GM23338 (cell line): ENCODE measurements around the gene DUSP9. TPM values are rescaled to one million over a fixed set of nuclear protein-coding genes. Genes with fewer than 3 reads are reported as not detected.

Experiments used
- ATAC-seq: fragments of 200-7000 bp; cut with Tn5 transposase; 3 replicates; pipeline ENCODE4 v1.9.1; 2020
- DNase-seq: peaks from one replicate; pipeline ENCODE4 v3.0.0-alpha.2; 2015; ENCODE audit warnings: low spot score
- H2AFZ ChIP-seq: fragments of 200-600 bp; sonication (generic); 2 replicates; pipeline ENCODE4 v1.8.0; 2016; ENCODE audit warnings: antibody characterized with exemption, mild to moderate bottlenecking, moderate library complexity
- H3F3A ChIP-seq: fragments of 200-600 bp; sonication (generic); replicated peaks from 2 replicates; pipeline ENCODE4 v1.8.0; 2017; ENCODE audit warnings: antibody characterized with exemption, mixed run types, low read depth
- H3K27ac ChIP-seq: fragments of 200-600 bp; sonication (generic); 2 replicates; pipeline ENCODE4 v1.6.1; 2016; ENCODE audit warnings: low read depth
- H3K27me3 ChIP-seq: fragments of 200-600 bp; sonication (generic); 2 replicates; pipeline ENCODE4 v1.8.0; 2016; ENCODE audit warnings: mild to moderate bottlenecking, mixed run types, moderate library complexity; ENCODE audit not compliant: insufficient read depth
- H3K36me3 ChIP-seq: fragments of 200-600 bp; sonication (generic); 2 replicates; pipeline ENCODE4 v1.8.0; 2016; ENCODE audit warnings: mild to moderate bottlenecking; ENCODE audit not compliant: insufficient read depth
- H3K4me1 ChIP-seq: fragments of 200-600 bp; sonication (generic); 2 replicates; pipeline ENCODE4 v1.8.0; 2016; ENCODE audit warnings: mild to moderate bottlenecking, moderate library complexity; ENCODE audit not compliant: insufficient read depth
- H3K4me2 ChIP-seq: fragments of 200-600 bp; sonication (generic); 2 replicates; pipeline ENCODE4 v1.7.1; 2017; ENCODE audit warnings: mixed run types
- H3K4me3 ChIP-seq: fragments of 200-600 bp; sonication (generic); 2 replicates; pipeline ENCODE4 v1.6.1; 2016; ENCODE audit warnings: mixed run types
- H3K79me2 ChIP-seq: fragments of 200-600 bp; sonication (generic); replicated peaks from 2 replicates; pipeline ENCODE4 v1.8.0; 2017; ENCODE audit warnings: mild to moderate bottlenecking; ENCODE audit not compliant: insufficient read depth
- H3K9me2 ChIP-seq: fragments of 200-600 bp; sonication (generic); 2 replicates; pipeline ENCODE4 v1.8.0; 2017; ENCODE audit not compliant: insufficient read depth
- H4K20me1 ChIP-seq: fragments of 200-600 bp; sonication (generic); replicated peaks from 2 replicates; pipeline ENCODE4 v1.8.0; 2017; ENCODE audit warnings: mild to moderate bottlenecking; ENCODE audit not compliant: insufficient read depth
- H3K27ac Mint-ChIP-seq: 2 replicates; pipeline ENCODE4 v1.8.0; 2020; ENCODE audit warnings: inconsistent platforms, mild to moderate bottlenecking, moderate library complexity, mixed read lengths
- H3K27me3 Mint-ChIP-seq: 3 replicates; pipeline ENCODE4 v1.8.0; 2022; ENCODE audit warnings: low read depth, mild to moderate bottlenecking, moderate library complexity, mixed read lengths, inconsistent platforms; ENCODE audit not compliant: insufficient read depth, poor library complexity
- H3K36me3 Mint-ChIP-seq: 3 replicates; pipeline ENCODE4 v1.8.0; 2021; ENCODE audit warnings: low read depth, mild to moderate bottlenecking, inconsistent platforms, moderate library complexity, mixed read lengths
- H3K4me1 Mint-ChIP-seq: 3 replicates; pipeline ENCODE4 v1.8.0; 2020; ENCODE audit warnings: mild to moderate bottlenecking, inconsistent platforms, mixed read lengths
- H3K4me3 Mint-ChIP-seq: 3 replicates; pipeline ENCODE4 v1.8.0; 2021; ENCODE audit warnings: moderate library complexity, mild to moderate bottlenecking, inconsistent platforms, mixed read lengths
- H3K9me3 Mint-ChIP-seq: 3 replicates; pipeline ENCODE4 v1.8.0; 2020; ENCODE audit warnings: moderate library complexity, mild to moderate bottlenecking, inconsistent platforms, mixed read lengths
- CREB1 ChIP-seq: fragments of 250-450 bp; sonication (Bioruptor Pico); IDR thresholded peaks from 2 replicates; pipeline ENCODE4 v1.5.0; 2020; ENCODE audit warnings: low read depth, mild to moderate bottlenecking, moderate library complexity
- EZH2phosphoT487 ChIP-seq: fragments of 200-600 bp; sonication (generic); IDR thresholded peaks from one replicate; pipeline ENCODE4 v1.8.1; 2018; ENCODE audit warnings: antibody characterized with exemption; ENCODE audit not compliant: unreplicated experiment
- JUNB ChIP-seq: IDR thresholded peaks from one replicate; pipeline ENCODE4 v1.6.1; 2016; ENCODE audit warnings: antibody characterized with exemption; ENCODE audit not compliant: unreplicated experiment
- NANOG ChIP-seq: IDR thresholded peaks from 2 replicates; pipeline ENCODE4 v1.6.1; 2016; ENCODE audit warnings: antibody characterized with exemption, borderline replicate concordance
- POLR2AphosphoS5 ChIP-seq: IDR thresholded peaks from 2 replicates; pipeline ENCODE4 v1.6.1; 2016; ENCODE audit warnings: antibody characterized with exemption, low read depth
- STAT1 ChIP-seq: IDR thresholded peaks from one replicate; pipeline ENCODE4 v1.6.1; 2016; ENCODE audit warnings: antibody characterized with exemption; ENCODE audit not compliant: unreplicated experiment
- polyA plus RNA-seq: library from polyadenylated mRNA; unstranded; fragments of >200 nt; fragmentation: Nextera tagmentation; extraction: Ambion mirVana; gene quantifications from 2 replicates; pipeline ENCODE4 v1.2.1, GENCODE V29; 2016
- total RNA-seq: library from RNA; depleted of rRNA; stranded (reverse); fragments of >200 nt; shearing (Covaris generic); gene quantifications from 2 replicates; pipeline ENCODE4 v1.2.3, GENCODE V29; 2014
- TF ChIP-seq, protein P1 (sequence below): fragments of 250-450 bp; sonication (Bioruptor Pico); IDR thresholded peaks from 2 replicates; pipeline ENCODE4 v1.5.0; 2020; ENCODE audit warnings: mild to moderate bottlenecking, moderate library complexity
- TF ChIP-seq, protein P2 (sequence below): IDR thresholded peaks from one replicate; pipeline ENCODE4 v1.6.1; 2018; ENCODE audit warnings: antibody characterized with exemption; ENCODE audit not compliant: unreplicated experiment
- TF ChIP-seq, protein P3 (sequence below): IDR thresholded peaks from 2 replicates; pipeline ENCODE4 v1.6.1; 2016; ENCODE audit warnings: antibody characterized with exemption
- TF ChIP-seq, protein P4 (sequence below), 2 experiments: fragments of 200-600 bp in 1 of 2; sonication (generic) in 1 of 2; conservative IDR thresholded peaks; 2 replicates each; pipeline versions ENCODE4 v1.5.1 to v1.6.1; 2016 to 2017; ENCODE audit warnings: antibody characterized with exemption in 2 of 2, low read depth in 2 of 2, mild to moderate bottlenecking in 2 of 2, moderate library complexity in 1 of 2

The DUSP9 gene
- total and polyA plus RNA-seq, 2 experiments from 2014 or later = 0.71 to 3.9 TPM

DNA sequence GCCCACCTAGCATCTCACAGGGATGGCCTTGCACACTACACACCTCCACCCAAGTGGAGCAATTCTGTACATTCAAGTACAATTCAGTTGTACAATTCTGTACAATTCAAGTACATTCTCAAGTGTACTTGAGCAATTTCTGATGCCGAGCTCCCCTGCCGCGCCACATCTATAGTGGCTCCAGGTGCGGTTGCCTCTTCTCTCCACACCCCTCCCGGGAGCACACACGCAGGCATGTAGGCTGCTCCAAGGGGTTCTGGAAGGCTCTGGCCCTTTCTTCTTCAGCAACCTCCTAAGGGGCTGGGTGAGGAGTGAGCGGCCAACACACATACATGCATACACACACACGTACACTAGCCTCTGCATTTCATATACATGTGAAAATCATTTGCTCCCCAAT lies 18.9 kb upstream of the DUSP9 start (continued):
- TF ChIP-seq, protein P1, sequence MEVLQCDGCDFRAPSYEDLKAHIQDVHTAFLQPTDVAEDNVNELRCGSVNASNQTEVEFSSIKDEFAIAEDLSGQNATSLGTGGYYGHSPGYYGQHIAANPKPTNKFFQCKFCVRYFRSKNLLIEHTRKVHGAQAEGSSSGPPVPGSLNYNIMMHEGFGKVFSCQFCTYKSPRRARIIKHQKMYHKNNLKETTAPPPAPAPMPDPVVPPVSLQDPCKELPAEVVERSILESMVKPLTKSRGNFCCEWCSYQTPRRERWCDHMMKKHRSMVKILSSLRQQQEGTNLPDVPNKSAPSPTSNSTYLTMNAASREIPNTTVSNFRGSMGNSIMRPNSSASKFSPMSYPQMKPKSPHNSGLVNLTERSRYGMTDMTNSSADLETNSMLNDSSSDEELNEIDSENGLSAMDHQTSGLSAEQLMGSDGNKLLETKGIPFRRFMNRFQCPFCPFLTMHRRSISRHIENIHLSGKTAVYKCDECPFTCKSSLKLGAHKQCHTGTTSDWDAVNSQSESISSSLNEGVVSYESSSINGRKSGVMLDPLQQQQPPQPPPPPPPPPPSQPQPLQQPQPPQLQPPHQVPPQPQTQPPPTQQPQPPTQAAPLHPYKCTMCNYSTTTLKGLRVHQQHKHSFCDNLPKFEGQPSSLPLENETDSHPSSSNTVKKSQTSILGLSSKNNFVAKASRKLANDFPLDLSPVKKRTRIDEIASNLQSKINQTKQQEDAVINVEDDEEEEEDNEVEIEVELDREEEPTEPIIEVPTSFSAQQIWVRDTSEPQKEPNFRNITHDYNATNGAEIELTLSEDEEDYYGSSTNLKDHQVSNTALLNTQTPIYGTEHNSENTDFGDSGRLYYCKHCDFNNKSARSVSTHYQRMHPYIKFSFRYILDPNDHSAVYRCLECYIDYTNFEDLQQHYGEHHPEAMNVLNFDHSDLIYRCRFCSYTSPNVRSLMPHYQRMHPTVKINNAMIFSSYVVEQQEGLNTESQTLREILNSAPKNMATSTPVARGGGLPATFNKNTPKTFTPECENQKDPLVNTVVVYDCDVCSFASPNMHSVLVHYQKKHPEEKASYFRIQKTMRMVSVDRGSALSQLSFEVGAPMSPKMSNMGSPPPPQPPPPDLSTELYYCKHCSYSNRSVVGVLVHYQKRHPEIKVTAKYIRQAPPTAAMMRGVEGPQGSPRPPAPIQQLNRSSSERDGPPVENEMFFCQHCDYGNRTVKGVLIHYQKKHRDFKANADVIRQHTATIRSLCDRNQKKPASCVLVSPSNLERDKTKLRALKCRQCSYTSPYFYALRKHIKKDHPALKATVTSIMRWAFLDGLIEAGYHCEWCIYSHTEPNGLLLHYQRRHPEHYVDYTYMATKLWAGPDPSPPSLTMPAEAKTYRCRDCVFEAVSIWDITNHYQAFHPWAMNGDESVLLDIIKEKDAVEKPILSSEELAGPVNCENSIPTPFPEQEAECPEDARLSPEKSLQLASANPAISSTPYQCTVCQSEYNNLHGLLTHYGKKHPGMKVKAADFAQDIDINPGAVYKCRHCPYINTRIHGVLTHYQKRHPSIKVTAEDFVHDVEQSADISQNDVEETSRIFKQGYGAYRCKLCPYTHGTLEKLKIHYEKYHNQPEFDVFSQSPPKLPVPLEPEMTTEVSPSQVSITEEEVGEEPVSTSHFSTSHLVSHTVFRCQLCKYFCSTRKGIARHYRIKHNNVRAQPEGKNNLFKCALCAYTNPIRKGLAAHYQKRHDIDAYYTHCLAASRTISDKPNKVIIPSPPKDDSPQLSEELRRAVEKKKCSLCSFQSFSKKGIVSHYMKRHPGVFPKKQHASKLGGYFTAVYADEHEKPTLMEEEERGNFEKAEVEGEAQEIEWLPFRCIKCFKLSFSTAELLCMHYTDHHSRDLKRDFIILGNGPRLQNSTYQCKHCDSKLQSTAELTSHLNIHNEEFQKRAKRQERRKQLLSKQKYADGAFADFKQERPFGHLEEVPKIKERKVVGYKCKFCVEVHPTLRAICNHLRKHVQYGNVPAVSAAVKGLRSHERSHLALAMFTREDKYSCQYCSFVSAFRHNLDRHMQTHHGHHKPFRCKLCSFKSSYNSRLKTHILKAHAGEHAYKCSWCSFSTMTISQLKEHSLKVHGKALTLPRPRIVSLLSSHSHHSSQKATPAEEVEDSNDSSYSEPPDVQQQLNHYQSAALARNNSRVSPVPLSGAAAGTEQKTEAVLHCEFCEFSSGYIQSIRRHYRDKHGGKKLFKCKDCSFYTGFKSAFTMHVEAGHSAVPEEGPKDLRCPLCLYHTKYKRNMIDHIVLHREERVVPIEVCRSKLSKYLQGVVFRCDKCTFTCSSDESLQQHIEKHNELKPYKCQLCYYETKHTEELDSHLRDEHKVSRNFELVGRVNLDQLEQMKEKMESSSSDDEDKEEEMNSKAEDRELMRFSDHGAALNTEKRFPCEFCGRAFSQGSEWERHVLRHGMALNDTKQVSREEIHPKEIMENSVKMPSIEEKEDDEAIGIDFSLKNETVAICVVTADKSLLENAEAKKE = no peak
- TF ChIP-seq POLR2AphosphoS5 = no peak
- TF ChIP-seq, protein P2, sequence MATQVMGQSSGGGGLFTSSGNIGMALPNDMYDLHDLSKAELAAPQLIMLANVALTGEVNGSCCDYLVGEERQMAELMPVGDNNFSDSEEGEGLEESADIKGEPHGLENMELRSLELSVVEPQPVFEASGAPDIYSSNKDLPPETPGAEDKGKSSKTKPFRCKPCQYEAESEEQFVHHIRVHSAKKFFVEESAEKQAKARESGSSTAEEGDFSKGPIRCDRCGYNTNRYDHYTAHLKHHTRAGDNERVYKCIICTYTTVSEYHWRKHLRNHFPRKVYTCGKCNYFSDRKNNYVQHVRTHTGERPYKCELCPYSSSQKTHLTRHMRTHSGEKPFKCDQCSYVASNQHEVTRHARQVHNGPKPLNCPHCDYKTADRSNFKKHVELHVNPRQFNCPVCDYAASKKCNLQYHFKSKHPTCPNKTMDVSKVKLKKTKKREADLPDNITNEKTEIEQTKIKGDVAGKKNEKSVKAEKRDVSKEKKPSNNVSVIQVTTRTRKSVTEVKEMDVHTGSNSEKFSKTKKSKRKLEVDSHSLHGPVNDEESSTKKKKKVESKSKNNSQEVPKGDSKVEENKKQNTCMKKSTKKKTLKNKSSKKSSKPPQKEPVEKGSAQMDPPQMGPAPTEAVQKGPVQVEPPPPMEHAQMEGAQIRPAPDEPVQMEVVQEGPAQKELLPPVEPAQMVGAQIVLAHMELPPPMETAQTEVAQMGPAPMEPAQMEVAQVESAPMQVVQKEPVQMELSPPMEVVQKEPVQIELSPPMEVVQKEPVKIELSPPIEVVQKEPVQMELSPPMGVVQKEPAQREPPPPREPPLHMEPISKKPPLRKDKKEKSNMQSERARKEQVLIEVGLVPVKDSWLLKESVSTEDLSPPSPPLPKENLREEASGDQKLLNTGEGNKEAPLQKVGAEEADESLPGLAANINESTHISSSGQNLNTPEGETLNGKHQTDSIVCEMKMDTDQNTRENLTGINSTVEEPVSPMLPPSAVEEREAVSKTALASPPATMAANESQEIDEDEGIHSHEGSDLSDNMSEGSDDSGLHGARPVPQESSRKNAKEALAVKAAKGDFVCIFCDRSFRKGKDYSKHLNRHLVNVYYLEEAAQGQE = no peak
- no peak for TF ChIP-seq CREB1 (CRISPR knock-in tag)
- TF ChIP-seq EZH2phosphoT487 = no peak

DNA sequence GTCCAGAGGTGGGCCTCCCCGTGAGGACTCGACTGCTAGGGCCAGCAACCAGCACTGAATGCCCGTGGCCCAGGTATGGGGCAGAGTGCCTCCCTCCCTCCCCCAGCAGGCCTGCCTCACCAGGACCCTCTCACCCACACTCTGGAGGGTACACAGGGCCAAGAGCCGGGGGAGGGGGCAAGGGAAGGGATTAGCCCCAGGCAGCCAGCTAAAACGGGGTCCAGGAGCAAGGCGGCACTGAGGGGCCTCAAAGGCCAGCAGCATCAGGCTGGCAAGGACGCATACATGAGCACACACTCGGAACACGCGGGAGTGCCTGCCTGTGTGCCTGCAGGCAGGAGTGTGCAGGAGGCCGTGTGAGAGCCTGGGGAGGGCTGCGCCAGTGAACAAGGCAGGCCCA lies 18.3 kb upstream of the DUSP9 start:
- H3K36me3 ChIP-seq = no peaks in the 10 kb centered on the region
- H3K27ac ChIP-seq = no peak overlapping the region
- H3K27me3 ChIP-seq = no peaks in the 10 kb centered on the region
- H3K9me2 ChIP-seq = no peaks in the 10 kb centered on the region
- no peaks in the 10 kb centered on the region for H3K9me3 Mint-ChIP-seq
- peaks cover 1% of the 10 kb centered on the region for H3K27me3 Mint-ChIP-seq
- H3K4me1 Mint-ChIP-seq = no peaks in the 10 kb centered on the region
- no peaks in the 10 kb centered on the region for H3K36me3 Mint-ChIP-seq
- no peak overlapping the region for H3K27ac Mint-ChIP-seq
- no peaks in the 10 kb centered on the region for H3F3A ChIP-seq
- H2AFZ ChIP-seq = no peak overlapping the region
- no peaks in the 10 kb centered on the region for H3K4me1 ChIP-seq
- H3K4me3 ChIP-seq = no peak overlapping the region
- H3K79me2 ChIP-seq = no peaks in the 10 kb centered on the region
- no peak overlapping the region for H3K4me2 ChIP-seq
- no peak overlapping the region for H3K4me3 Mint-ChIP-seq
- H4K20me1 ChIP-seq = no peaks in the 10 kb centered on the region
- ATAC-seq (no peak), DNase-seq (no peak)
- TF ChIP-seq, protein P3, sequence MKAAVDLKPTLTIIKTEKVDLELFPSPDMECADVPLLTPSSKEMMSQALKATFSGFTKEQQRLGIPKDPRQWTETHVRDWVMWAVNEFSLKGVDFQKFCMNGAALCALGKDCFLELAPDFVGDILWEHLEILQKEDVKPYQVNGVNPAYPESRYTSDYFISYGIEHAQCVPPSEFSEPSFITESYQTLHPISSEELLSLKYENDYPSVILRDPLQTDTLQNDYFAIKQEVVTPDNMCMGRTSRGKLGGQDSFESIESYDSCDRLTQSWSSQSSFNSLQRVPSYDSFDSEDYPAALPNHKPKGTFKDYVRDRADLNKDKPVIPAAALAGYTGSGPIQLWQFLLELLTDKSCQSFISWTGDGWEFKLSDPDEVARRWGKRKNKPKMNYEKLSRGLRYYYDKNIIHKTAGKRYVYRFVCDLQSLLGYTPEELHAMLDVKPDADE = no peak
- TF ChIP-seq POLR2AphosphoS5 (no peak), JUNB (no peak), NANOG (no peak), STAT1 (no peak), EZH2phosphoT487 (no peak)
- TF ChIP-seq, protein P4, sequence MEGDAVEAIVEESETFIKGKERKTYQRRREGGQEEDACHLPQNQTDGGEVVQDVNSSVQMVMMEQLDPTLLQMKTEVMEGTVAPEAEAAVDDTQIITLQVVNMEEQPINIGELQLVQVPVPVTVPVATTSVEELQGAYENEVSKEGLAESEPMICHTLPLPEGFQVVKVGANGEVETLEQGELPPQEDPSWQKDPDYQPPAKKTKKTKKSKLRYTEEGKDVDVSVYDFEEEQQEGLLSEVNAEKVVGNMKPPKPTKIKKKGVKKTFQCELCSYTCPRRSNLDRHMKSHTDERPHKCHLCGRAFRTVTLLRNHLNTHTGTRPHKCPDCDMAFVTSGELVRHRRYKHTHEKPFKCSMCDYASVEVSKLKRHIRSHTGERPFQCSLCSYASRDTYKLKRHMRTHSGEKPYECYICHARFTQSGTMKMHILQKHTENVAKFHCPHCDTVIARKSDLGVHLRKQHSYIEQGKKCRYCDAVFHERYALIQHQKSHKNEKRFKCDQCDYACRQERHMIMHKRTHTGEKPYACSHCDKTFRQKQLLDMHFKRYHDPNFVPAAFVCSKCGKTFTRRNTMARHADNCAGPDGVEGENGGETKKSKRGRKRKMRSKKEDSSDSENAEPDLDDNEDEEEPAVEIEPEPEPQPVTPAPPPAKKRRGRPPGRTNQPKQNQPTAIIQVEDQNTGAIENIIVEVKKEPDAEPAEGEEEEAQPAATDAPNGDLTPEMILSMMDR (conservative IDR thresholded peaks at IDR 0.05; ENCODE audit: low read depth in 2 of 2) = no peak
